B cell (primary cell): ENCODE measurements around the gene WDFY2. TPM values are rescaled to one million over a fixed set of nuclear protein-coding genes. Genes with fewer than 3 reads are reported as not detected.

Experiments used
- ATAC-seq: fragments of 200-7000 bp; cut with Tn5 transposase; one replicate; pipeline ENCODE4 v1.10.0; 2021; ENCODE audit warnings: low read depth, mild to moderate bottlenecking, moderate number of reproducible peaks, moderate library complexity
- CTCF ChIA-PET: fragments of 350-600 bp; sonication (Branson Sonifier 250); formaldehyde crosslinking; loops from one replicate; lab custom pipeline; 2021; ENCODE audit warnings: antibody characterized with exemption, inconsistent platforms; lab: Charles Lee
- POLR2A ChIA-PET: fragments of 350-600 bp; sonication (Branson Sonifier 250); formaldehyde crosslinking; loops from one replicate; lab custom pipeline; 2021; ENCODE audit warnings: antibody characterized with exemption; lab: Charles Lee
- DNase-seq: peaks from one replicate; pipeline ENCODE4 v3.0.0; 2013
- H2AFZ ChIP-seq: 2 replicates; pipeline ENCODE4 v1.6.1; 2012; ENCODE audit warnings: mild to moderate bottlenecking, low read depth, low read length; ENCODE audit not compliant: insufficient read depth, poor library complexity, severe bottlenecking
- H3K27ac ChIP-seq, 2 donors: 1 replicate in 1 of 2; 2 replicates in 1 of 2; pipeline ENCODE4 v1.5.1; 2012 to 2013; ENCODE audit warnings: low read length in 2 of 2, mild to moderate bottlenecking in 2 of 2, moderate library complexity in 1 of 2
- H3K27me3 ChIP-seq, 4 experiments: fragments of 200-600 bp in 1 of 4; sonication (generic) in 1 of 4; replicated peaks in 1 of 4; 1 replicate in 2 of 4; 2 replicates in 2 of 4; pipeline versions ENCODE4 v1.6.1 to v1.7.0; 2013 to 2016; ENCODE audit warnings: low read length in 3 of 4, mild to moderate bottlenecking in 2 of 4, mixed read lengths in 1 of 4, moderate library complexity in 1 of 4; ENCODE audit not compliant: insufficient read depth in 4 of 4, control insufficient read depth in 3 of 4; ENCODE audit errors: control extremely low read depth in 1 of 4
- H3K36me3 ChIP-seq, 2 experiments: replicated peaks in 1 of 2; 1 replicate in 1 of 2; 2 replicates in 1 of 2; pipeline versions ENCODE4 v1.6.1 to v1.7.1; 2013; ENCODE audit warnings: low read length in 1 of 2; ENCODE audit not compliant: insufficient read depth in 2 of 2, control insufficient read depth in 1 of 2; ENCODE audit errors: control extremely low read depth in 1 of 2, extremely low read depth in 1 of 2
- H3K4me1 ChIP-seq, 2 donors: fragments of 200-600 bp in 1 of 2; sonication (generic) in 1 of 2; 1 replicate in 1 of 2; 2 replicates in 1 of 2; pipeline versions ENCODE4 v1.5.1 to v1.6.1; 2013 to 2017; ENCODE audit warnings: low read length in 2 of 2; ENCODE audit not compliant: control insufficient read depth in 2 of 2, insufficient read depth in 2 of 2
- H3K4me2 ChIP-seq: replicated peaks from 2 replicates; pipeline ENCODE3; 2012; ENCODE audit warnings: mild to moderate bottlenecking, low read depth, low read length; ENCODE audit not compliant: poor library complexity, severe bottlenecking
- H3K4me3 ChIP-seq, 5 experiments: fragments of 200-600 bp in 1 of 5; sonication (generic) in 1 of 5; 1 replicate in 3 of 5; 2 replicates in 2 of 5; pipeline versions ENCODE4 v1.5.1 to v1.7.0; 2011 to 2016; ENCODE audit warnings: low read length in 4 of 5, mild to moderate bottlenecking in 4 of 5, low read depth in 2 of 5, control low read depth in 1 of 5, moderate library complexity in 1 of 5; ENCODE audit not compliant: insufficient read depth in 1 of 5; ENCODE audit errors: control extremely low read depth in 1 of 5, extremely low read depth in 1 of 5
- H3K79me2 ChIP-seq: fragments of 200-600 bp; sonication (generic); one replicate; pipeline ENCODE4 v1.6.0; 2016; ENCODE audit warnings: low read length; ENCODE audit not compliant: control insufficient read depth, insufficient read depth
- H3K9ac ChIP-seq: fragments of 200-600 bp; sonication (generic); 2 replicates; pipeline ENCODE4 v1.6.1; 2017; ENCODE audit warnings: mild to moderate bottlenecking, low read length, moderate library complexity
- H3K9me3 ChIP-seq, 3 donors: one replicate each; pipeline versions ENCODE4 v1.6.1 to v1.7.1; 2013; ENCODE audit warnings: low read length in 2 of 3; ENCODE audit not compliant: control insufficient read depth in 2 of 3, insufficient read depth in 1 of 3; ENCODE audit errors: control extremely low read depth in 1 of 3
- H4K20me1 ChIP-seq: 2 replicates; pipeline ENCODE4 v1.6.0; 2012; ENCODE audit warnings: mild to moderate bottlenecking, low read length; ENCODE audit not compliant: insufficient read depth, control insufficient read depth, poor library complexity, severe bottlenecking
- H3K27ac Mint-ChIP-seq: one replicate; pipeline ENCODE4 v1.8.0; 2021; ENCODE audit warnings: mixed read lengths
- H3K27me3 Mint-ChIP-seq: one replicate; pipeline ENCODE4 v1.8.0; 2021; ENCODE audit warnings: mixed read lengths
- H3K4me1 Mint-ChIP-seq: one replicate; pipeline ENCODE4 v1.8.0; 2021; ENCODE audit warnings: mixed read lengths
- H3K4me3 Mint-ChIP-seq: one replicate; pipeline ENCODE4 v1.8.0; 2021; ENCODE audit warnings: mixed read lengths
- H3K9me3 Mint-ChIP-seq: one replicate; pipeline ENCODE4 v1.8.0; 2022; ENCODE audit warnings: mixed read lengths; ENCODE audit not compliant: insufficient read depth
- CTCF ChIP-seq: fragments of 200-600 bp; IDR thresholded peaks from one replicate; pipeline ENCODE4 v1.8.0; 2022; ENCODE audit warnings: antibody characterized with exemption, mild to moderate bottlenecking
- EZH2 ChIP-seq: IDR thresholded peaks from 2 replicates; pipeline ENCODE4 v1.6.1; 2012; ENCODE audit warnings: borderline replicate concordance, low read depth, mild to moderate bottlenecking, moderate library complexity, low read length; ENCODE audit not compliant: insufficient read depth, poor library complexity, severe bottlenecking
- WGBS: methylation state at CpG from one replicate; pipeline ENCODE4 v1.1.5; 2013; ENCODE audit warnings: missing lambda C conversion rate; ENCODE audit not compliant: insufficient coverage; 5-methylcytosine and 5-hydroxymethylcytosine counted together
- intact Hi-C: fragments of 100-400 bp; cut with micrococcal nuclease; formaldehyde crosslinking; loops from one replicate; pipeline ENCODE4 v1.10.0; 2022
- polyA plus RNA-seq: library from polyadenylated mRNA; depleted of rRNA; stranded (reverse); fragments of >200 nt; gene quantifications from 2 replicates; pipeline ENCODE4 v1.2.3, GENCODE V29; 2012
- total RNA-seq, 2 donors: library from RNA; stranded (reverse); fragments of 120-200 nt in 1 of 2; gene quantifications; 1 replicate in 1 of 2; 2 replicates in 1 of 2; pipeline versions ENCODE4 v1.2.3 to v1.2.4, GENCODE V29; 2013 to 2022

WDFY2 gene
- total and polyA plus RNA-seq, 2 donors (not counting 1 experiment from before 2014, with no cell fraction given): 12.4 to 47.7 TPM

- peak overlapping the region; percentile 88 for H2AFZ ChIP-seq
- H4K20me1 ChIP-seq: peaks cover 20% of the 10 kb centered on the region
- no peak for TF ChIP-seq CTCF
- peak overlapping the region; percentile 98 for H3K27ac Mint-ChIP-seq
- intact Hi-C loops: loop anchor here (1.0 to 10.0 kb wide), 9 partner anchors 29 to 1793 kb away; partner anchors contain the start of genes CKAP2, INTS6, KPNA3 and SPRYD7
- POLR2A ChIA-PET: interaction anchor here (0.6 to 4.2 kb wide), 9 partner anchors 28 to 609 kb away, joined by 3 to 33 read pairs (median 3); partner anchors contain the start of gene INTS6
- H3K9ac ChIP-seq: peak overlapping the region; percentile 88
- no peaks in the 10 kb centered on the region for H3K9me3 Mint-ChIP-seq
- H3K79me2 ChIP-seq: peaks cover 49% of the 10 kb centered on the region
- under 1% methylated on average over 48 of the region's 53 CpGs for WGBS
- H3K4me1 Mint-ChIP-seq: peaks cover 42% of the 10 kb centered on the region
- ATAC-seq: peak; percentile 36
- no peaks in the 10 kb centered on the region for H3K27me3 ChIP-seq
- H3K4me2 ChIP-seq: peak overlapping the region; percentile 83
- H3K4me3 Mint-ChIP-seq: peak overlapping the region; percentile 97
- CTCF ChIA-PET: interaction anchor here (0.7 to 2.3 kb wide), 8 partner anchors 10 to 212 kb away, joined by 3 to 18 read pairs (median 4); no protein-coding TSS in a partner anchor
- H3K36me3 ChIP-seq: no peaks in the 10 kb centered on the region
- peak overlapping the region; percentile 81 to 88 for H3K27ac ChIP-seq
- peaks cover 12 to 14% of the 10 kb centered on the region in 2 donors for H3K4me1 ChIP-seq
- no peaks in the 10 kb centered on the region for H3K27me3 Mint-ChIP-seq
- H3K4me3 ChIP-seq: peak overlapping the region; percentile 68 to 94 (median 91)
- H3K9me3 ChIP-seq: peaks cover 0 to 3% (median 0%) of the 10 kb centered on the region in 3 donors
- DNase-seq: peak; percentile 61
These were observed 740 bp downstream of the WDFY2 start for GRCh38 chr13:51584731-51585672.

- Histone ChIP-seq H3K79me2 (peaks cover 56% of the 10 kb centered on the region), H3K27me3 (no peaks in the 10 kb centered on the region), H3K27ac (peak overlapping the region in 1 of 2 donors; percentile 31), H4K20me1 (peaks cover 20% of the 10 kb centered on the region), H3K4me2 (peak overlapping the region; percentile 83), H3K9ac (peak overlapping the region; percentile 88), H2AFZ (no peak overlapping the region), H3K4me3 (peak overlapping the region; percentile 68 to 94 (median 91)), H3K4me1 (peaks cover 12 to 14% of the 10 kb centered on the region in 2 donors), H3K36me3 (no peaks in the 10 kb centered on the region), H3K9me3 (peaks cover 0 to 3% (median 0%) of the 10 kb centered on the region in 3 donors)
- Mint-ChIP-seq H3K4me1 (peaks cover 48% of the 10 kb centered on the region), H3K27ac (peak overlapping the region; percentile 17), H3K4me3 (peak overlapping the region; percentile 97), H3K9me3 (no peaks in the 10 kb centered on the region), H3K27me3 (no peaks in the 10 kb centered on the region)
- ATAC-seq (no peak), DNase-seq (no peak)
- ChIA-PET POLR2A (interaction anchor here (0.6 to 4.2 kb wide), 7 partner anchors 27 to 609 kb away, joined by 3 to 33 read pairs (median 3); partner anchors contain the start of gene INTS6), CTCF (interaction anchor here (0.7 to 2.3 kb wide), 6 partner anchors 10 to 211 kb away, joined by 3 to 18 read pairs (median 4); no protein-coding TSS in a partner anchor)
- 60% methylated on average over 1 of the region's 4 CpGs for WGBS
- TF ChIP-seq CTCF (no peak), EZH2 (no peak)
- intact Hi-C loops: loop anchor here (10.0 kb wide), 4 partner anchors 609 to 1651 kb away; partner anchors contain the start of genes CKAP2, SPRYD7, SUGT1 and VPS36
These were observed 1.4 kb downstream of the WDFY2 start for GRCh38 chr13:51585696-51586095.
